Measurements from ENCODE around the gene MRPS27.

DNA sequence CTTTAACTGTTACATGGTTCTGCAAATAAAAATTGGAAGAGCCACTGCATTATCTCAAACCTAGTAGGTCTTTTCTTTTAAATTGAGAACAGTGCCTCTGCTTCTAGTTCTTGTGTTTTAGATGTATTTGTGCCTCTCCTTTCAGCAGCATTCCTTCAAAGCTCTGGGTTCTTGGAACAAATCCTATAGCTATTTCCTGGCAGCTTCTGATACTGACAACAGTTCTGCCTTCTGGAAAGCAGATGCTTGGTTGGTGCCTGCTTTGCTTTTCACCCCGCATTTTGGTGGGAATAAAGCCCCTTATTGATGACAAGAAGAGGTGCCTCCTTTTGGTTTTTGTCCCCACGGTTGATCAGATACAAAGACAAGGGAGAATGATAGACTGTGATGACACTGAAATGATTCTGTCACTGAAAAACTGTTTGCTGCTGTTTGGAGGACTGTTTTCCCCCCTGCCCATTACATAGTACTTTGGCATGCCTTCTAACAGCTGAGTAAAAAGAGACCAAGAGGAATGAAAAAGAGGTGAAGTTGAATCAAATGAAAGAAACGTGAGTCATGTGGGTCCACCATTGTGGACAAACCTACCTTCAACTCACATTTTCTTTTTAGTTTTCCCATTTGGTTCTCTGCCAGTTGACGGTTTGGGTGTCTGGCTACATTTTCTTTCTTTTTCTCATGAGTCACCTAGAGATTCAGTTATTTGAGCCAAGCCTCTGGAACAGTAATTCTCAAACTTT is 5.7 kb upstream of the MRPS27 start:
- TF ChIP-seq CTCF (conservative IDR thresholded peaks at IDR 0.05) (no peak), ZFX (IDR thresholded peaks at IDR 0.05) (no peak)
